H1 (cell line): ENCODE data around the gene ZNF546. TPM values are rescaled to one million over a fixed set of nuclear protein-coding genes. Genes with fewer than 3 reads are reported as not detected.

Source experiments
- CTCF ChIA-PET: fragments of 300-600 bp; sonication (Branson Sonifier 250); formaldehyde crosslinking; loops from one replicate; lab custom pipeline; 2021; ENCODE audit not compliant: partially characterized antibody; lab: Charles Lee
- POLR2A ChIA-PET: fragments of 300-600 bp; sonication (Branson Sonifier 250); formaldehyde crosslinking; loops from one replicate; lab custom pipeline; 2021; ENCODE audit warnings: inconsistent platforms; ENCODE audit not compliant: partially characterized antibody; lab: Charles Lee
- DNase-seq, 2 experiments: peaks; one replicate each; pipeline versions ENCODE4 v3.0.0 to v3.0.0-alpha.2; 2010 to 2022; ENCODE audit warnings: low spot score in 2 of 2, low read depth in 1 of 2, mixed read lengths in 1 of 2
- FAIRE-seq: peaks from 2 replicates; lab custom pipeline; 2011; peaks lifted over from hg19 to GRCh38; lab: Jason Lieb, UNC
- H2AFZ ChIP-seq: 2 replicates; pipeline ENCODE4 v1.8.1; 2012; ENCODE audit warnings: low read length, inconsistent platforms
- H2AK5ac ChIP-seq: 2 replicates; pipeline ENCODE4 v1.6.1; 2013; ENCODE audit warnings: low read depth, low read length
- H2BK120ac ChIP-seq: replicated peaks from 2 replicates; pipeline ENCODE3; 2013; ENCODE audit warnings: low read depth, low read length, inconsistent platforms
- H2BK12ac ChIP-seq: 2 replicates; pipeline ENCODE4 v1.6.1; 2013; ENCODE audit warnings: low read depth, low read length
- H2BK15ac ChIP-seq: 2 replicates; pipeline ENCODE4 v1.6.1; 2013; ENCODE audit warnings: low read length
- H2BK20ac ChIP-seq: 2 replicates; pipeline ENCODE4 v1.6.1; 2013; ENCODE audit warnings: low read length
- H2BK5ac ChIP-seq: 2 replicates; pipeline ENCODE4 v1.6.1; 2013; ENCODE audit warnings: low read depth, low read length
- H3K14ac ChIP-seq: 2 replicates; pipeline ENCODE4 v1.6.1; 2013; ENCODE audit warnings: inconsistent platforms; ENCODE audit not compliant: insufficient read length
- H3K18ac ChIP-seq: 2 replicates; pipeline ENCODE4 v1.6.1; 2013; ENCODE audit warnings: low read length; ENCODE audit errors: extremely low read depth
- H3K23ac ChIP-seq: 2 replicates; pipeline ENCODE4 v1.6.1; 2013; ENCODE audit warnings: inconsistent platforms; ENCODE audit not compliant: insufficient read length
- H3K23me2 ChIP-seq: 2 replicates; pipeline ENCODE4 v1.6.1; 2013; ENCODE audit warnings: low read depth, low read length
- H3K27ac ChIP-seq: 2 replicates; pipeline ENCODE4 v1.6.1; 2011; ENCODE audit warnings: low read depth, low read length, inconsistent platforms
- H3K27me3 ChIP-seq, 4 experiments: replicated peaks in 1 of 4; 1 replicate in 1 of 4; 2 replicates in 3 of 4; pipeline versions ENCODE4 v1.6.1 to v1.8.1; 2011 to 2013; ENCODE audit warnings: low read length in 3 of 4, mild to moderate bottlenecking in 3 of 4, inconsistent platforms in 2 of 4, mixed read lengths in 2 of 4, moderate library complexity in 1 of 4; ENCODE audit not compliant: control insufficient read depth in 3 of 4, insufficient read depth in 3 of 4; ENCODE audit errors: extremely low read depth in 1 of 4
- H3K36me3 ChIP-seq, 4 experiments: 2 replicates each; pipeline versions ENCODE4 v1.6.1 to v1.8.1; 2011 to 2013; ENCODE audit warnings: mild to moderate bottlenecking in 4 of 4, low read length in 3 of 4, moderate library complexity in 2 of 4, control low read depth in 1 of 4, inconsistent platforms in 1 of 4; ENCODE audit not compliant: insufficient read depth in 4 of 4, control insufficient read depth in 2 of 4
- H3K4ac ChIP-seq: replicated peaks from 2 replicates; pipeline ENCODE3; 2013; ENCODE audit warnings: low read length, low read depth, mixed read lengths, inconsistent platforms; ENCODE audit not compliant: insufficient read length
- H3K4me1 ChIP-seq, 4 experiments: replicated peaks in 1 of 4; 1 replicate in 1 of 4; 2 replicates in 3 of 4; pipeline versions ENCODE4 v1.6.1 to v1.8.1; 2011 to 2013; ENCODE audit warnings: low read length in 3 of 4, inconsistent platforms in 2 of 4, mixed read lengths in 1 of 4; ENCODE audit not compliant: insufficient read depth in 4 of 4, control insufficient read depth in 3 of 4
- H3K4me2 ChIP-seq, 2 experiments: 2 replicates each; pipeline versions ENCODE4 v1.6.1 to v1.8.1; 2011 to 2013; ENCODE audit warnings: low read depth in 2 of 2, low read length in 2 of 2, control low read depth in 1 of 2, inconsistent platforms in 1 of 2, mild to moderate bottlenecking in 1 of 2; ENCODE audit not compliant: insufficient read depth in 1 of 2
- H3K4me3 ChIP-seq, 4 experiments: fragments of 200-600, 300-600 bp in 1 of 4; sonication (generic), shearing (Covaris generic), sonication (Bioruptor Twin) in 1 of 4; 2 replicates each; pipeline versions ENCODE4 v1.5.1 to v1.8.1; 2011 to 2016; ENCODE audit warnings: low read length in 4 of 4, low read depth in 3 of 4, control low read depth in 2 of 4, inconsistent platforms in 2 of 4, mild to moderate bottlenecking in 2 of 4, mixed read lengths in 1 of 4, moderate library complexity in 1 of 4; ENCODE audit not compliant: insufficient read depth in 2 of 4; ENCODE audit errors: extremely low read depth in 1 of 4
- H3K56ac ChIP-seq: replicated peaks from 2 replicates; pipeline ENCODE3; 2013; ENCODE audit warnings: low read depth, mild to moderate bottlenecking, mixed read lengths, low read length, inconsistent platforms; ENCODE audit not compliant: insufficient read length
- H3K79me1 ChIP-seq: 2 replicates; pipeline ENCODE4 v1.6.1; 2013; ENCODE audit warnings: low read depth, low read length, control low read depth
- H3K79me2 ChIP-seq, 2 experiments: 2 replicates each; pipeline versions ENCODE4 v1.6.1 to v1.8.1; 2012 to 2013; ENCODE audit warnings: low read length in 2 of 2, mild to moderate bottlenecking in 2 of 2, inconsistent platforms in 1 of 2; ENCODE audit not compliant: insufficient read depth in 2 of 2, control insufficient read depth in 1 of 2
- H3K9ac ChIP-seq, 4 experiments: replicated peaks in 1 of 4; 1 replicate in 1 of 4; 2 replicates in 3 of 4; pipeline versions ENCODE4 v1.6.1 to v1.8.1; 2011 to 2013; ENCODE audit warnings: low read depth in 3 of 4, low read length in 3 of 4, control low read depth in 2 of 4, mild to moderate bottlenecking in 2 of 4, moderate library complexity in 2 of 4, inconsistent platforms in 1 of 4; ENCODE audit errors: extremely low read depth in 1 of 4
- H3K9me3 ChIP-seq, 2 experiments: 2 replicates each; pipeline versions ENCODE4 v1.6.1 to v1.8.1; 2012 to 2013; ENCODE audit warnings: mild to moderate bottlenecking in 2 of 2, moderate library complexity in 2 of 2, control low read depth in 1 of 2, inconsistent platforms in 1 of 2, low read depth in 1 of 2, low read length in 1 of 2, mixed read lengths in 1 of 2; ENCODE audit not compliant: insufficient read depth in 2 of 2
- H4K20me1 ChIP-seq, 2 experiments: replicated peaks in 1 of 2; 2 replicates each; pipeline versions ENCODE3 to v1.8.1; 2011 to 2013; ENCODE audit warnings: inconsistent platforms in 2 of 2, low read length in 2 of 2, mild to moderate bottlenecking in 1 of 2; ENCODE audit not compliant: insufficient read depth in 2 of 2, control insufficient read depth in 1 of 2
- H4K5ac ChIP-seq: 2 replicates; pipeline ENCODE4 v1.6.1; 2013; ENCODE audit warnings: low read length, low read depth, mixed read lengths, inconsistent platforms; ENCODE audit not compliant: insufficient read length
- H4K8ac ChIP-seq: 2 replicates; pipeline ENCODE4 v1.8.0; 2013; ENCODE audit warnings: mild to moderate bottlenecking, moderate library complexity, low read length, inconsistent platforms; ENCODE audit not compliant: insufficient read depth; ENCODE audit errors: extremely low read depth
- H4K91ac ChIP-seq: replicated peaks from 2 replicates; pipeline ENCODE3; 2013; ENCODE audit warnings: low read length, mixed read lengths, inconsistent platforms; ENCODE audit not compliant: insufficient read length
- CBX5 ChIP-seq: fragments of 300-800, 300-1000 bp; sonication (generic); IDR thresholded peaks from 2 replicates; pipeline ENCODE4 v1.7.1; 2016; ENCODE audit warnings: antibody characterized with exemption, low read length, low read depth
- POLR2A ChIP-seq, 2 experiments: IDR thresholded peaks; 1 replicate in 1 of 2; 2 replicates in 1 of 2; pipeline ENCODE4 v1.6.1; 2011; ENCODE audit warnings: low read depth in 2 of 2, low read length in 2 of 2, mild to moderate bottlenecking in 2 of 2; ENCODE audit errors: control extremely low read depth in 1 of 2
- YY1 ChIP-seq: IDR thresholded peaks from 2 replicates; pipeline ENCODE4 v1.6.1; 2011; ENCODE audit warnings: low read depth, mild to moderate bottlenecking, low read length
- WGBS, 2 experiments: shearing (Covaris generic) in 1 of 2; methylation state at CpG; one replicate each; pipeline versions ENCODE4 v1.1.6 to v1.1.7; 2013 to 2015; ENCODE audit warnings: low lambda C conversion rate in 2 of 2, mixed read lengths in 2 of 2, inconsistent platforms in 1 of 2, low coverage in 1 of 2, missing lambda C conversion rate in 1 of 2; ENCODE audit not compliant: insufficient replicate concordance in 2 of 2, insufficient coverage in 1 of 2, insufficient read length in 1 of 2; ENCODE audit errors: extremely low coverage in 1 of 2, missing lambda C conversion rate in 1 of 2; 5-methylcytosine and 5-hydroxymethylcytosine counted together
- polyA plus RNA-seq, 7 experiments: library from polyadenylated mRNA; depleted of rRNA in 3 of 7; stranded (reverse) in 5 of 7; unstranded in 2 of 7; fragments of >200 nt in 5 of 7; fragments of 200-250 nt in 2 of 7; gene quantifications; 1 replicate in 5 of 7; 2 replicates in 1 of 7; 4 replicates in 1 of 7; pipeline versions ENCODE4 v1.2.1 to v1.2.3, GENCODE V29; 2011 to 2013; ENCODE audit warnings: missing spikeins in 2 of 7, mixed read lengths in 2 of 7
- total RNA-seq: library from RNA; stranded (reverse); fragmentation: NEBNext Ultra II Directional; extraction: Animal tissue kit (Norgen Biotek cat#: 25700); gene quantifications from 2 replicates; pipeline ENCODE4 v1.2.1, GENCODE V29; 2021
- TF ChIP-seq, protein P1 (sequence below): IDR thresholded peaks from 2 replicates; pipeline ENCODE4 v1.6.1; 2012; ENCODE audit warnings: low read length, inconsistent platforms
- TF ChIP-seq, protein P2 (sequence below): IDR thresholded peaks from 2 replicates; pipeline ENCODE4 v1.6.1; 2012; ENCODE audit warnings: inconsistent platforms

The ZNF546 gene
- total and polyA plus RNA-seq, 2 of the 8 experiments (the other 6 are each of a cell fraction or from before 2014, with no cell fraction given), result 0.21 to 1.1 TPM

DNA sequence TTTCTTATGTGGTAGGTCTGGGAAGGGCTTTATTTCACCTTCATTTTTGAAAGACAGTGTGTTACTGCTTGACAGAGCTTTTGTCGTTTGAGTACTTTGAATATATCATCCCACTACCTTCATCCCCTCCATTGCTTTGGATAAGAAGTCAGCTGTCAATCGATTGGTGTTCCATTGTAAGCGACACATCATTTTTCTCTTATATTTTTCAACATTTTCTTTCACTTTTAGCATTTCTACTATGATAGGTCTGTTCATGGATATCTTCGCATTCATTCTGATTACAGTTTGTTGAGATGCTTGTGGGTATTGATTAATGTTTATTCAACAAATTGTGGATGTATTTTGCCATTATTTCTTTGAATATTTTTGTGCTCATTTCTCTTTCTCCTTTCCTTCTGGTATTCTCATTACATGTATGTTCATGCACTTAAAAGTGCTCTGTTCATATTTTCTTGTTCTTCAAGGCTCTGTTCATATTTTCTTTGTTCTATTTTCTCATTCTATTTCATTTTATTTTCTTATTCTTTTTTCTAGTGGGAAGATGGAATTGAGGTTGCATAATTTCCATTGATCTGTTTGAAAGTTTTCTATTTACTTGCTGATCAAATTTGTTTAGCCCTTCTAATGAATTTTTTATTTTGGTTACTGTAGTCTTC, 29.2 kb downstream of the ZNF546 start:
- FAIRE-seq (no peak), DNase-seq (no peak)

More for the DNA sequence above, 29.2 kb downstream of the ZNF546 start:
- Histone ChIP-seq H3K79me1 (no peaks in the 10 kb centered on the region), H2BK15ac (no peak overlapping the region), H4K8ac (no peak overlapping the region), H3K56ac (no peak overlapping the region), H3K18ac (no peak overlapping the region), H2AK5ac (no peak overlapping the region), H2AFZ (no peak overlapping the region), H2BK12ac (no peak overlapping the region), H4K91ac (no peak overlapping the region), H2BK5ac (no peak overlapping the region), H3K4ac (no peak overlapping the region), H3K9ac (no peak overlapping the region), H4K5ac (no peak overlapping the region), H4K20me1 (no peaks in the 10 kb centered on the region), H2BK20ac (no peak overlapping the region), H3K23ac (no peak overlapping the region), H3K4me3 (no peak overlapping the region; a peak in 1 of 8 replicates), H3K4me2 (no peak overlapping the region), H3K14ac (no peak overlapping the region), H2BK120ac (no peak overlapping the region), H3K4me1 (no peaks in the 10 kb centered on the region), H3K9me3 (peaks cover 66 to 71% of the 10 kb centered on the region in 2 experiments), H3K36me3 (no peaks in the 10 kb centered on the region; a peak in 1 of 8 replicates), H3K79me2 (no peaks in the 10 kb centered on the region), H3K23me2 (no peaks in the 10 kb centered on the region), H3K27ac (no peak overlapping the region), H3K27me3 (peaks cover 0 to 1% (median 0%) of the 10 kb centered on the region in 4 experiments; a peak in 1 of 7 replicates)
- ChIA-PET POLR2A (interaction anchor here (1.4 kb wide), 1 partner anchor 29 kb away, joined by 3 read pairs; no protein-coding TSS in a partner anchor), CTCF (no interaction called here)
- 87% methylated on average over 4 of the region's 4 CpGs; no CpG with 5 or more reads in 1 of the 2 experiments for WGBS, 2 experiments
- TF ChIP-seq POLR2A (IDR thresholded peaks at IDR 0.05; ENCODE audit: control extremely low read depth in 1 of 2, low read depth in 2 of 2, low read length in 2 of 2) (no peak), CBX5 (no peak), YY1 (no peak)
- TF ChIP-seq, protein P1, sequence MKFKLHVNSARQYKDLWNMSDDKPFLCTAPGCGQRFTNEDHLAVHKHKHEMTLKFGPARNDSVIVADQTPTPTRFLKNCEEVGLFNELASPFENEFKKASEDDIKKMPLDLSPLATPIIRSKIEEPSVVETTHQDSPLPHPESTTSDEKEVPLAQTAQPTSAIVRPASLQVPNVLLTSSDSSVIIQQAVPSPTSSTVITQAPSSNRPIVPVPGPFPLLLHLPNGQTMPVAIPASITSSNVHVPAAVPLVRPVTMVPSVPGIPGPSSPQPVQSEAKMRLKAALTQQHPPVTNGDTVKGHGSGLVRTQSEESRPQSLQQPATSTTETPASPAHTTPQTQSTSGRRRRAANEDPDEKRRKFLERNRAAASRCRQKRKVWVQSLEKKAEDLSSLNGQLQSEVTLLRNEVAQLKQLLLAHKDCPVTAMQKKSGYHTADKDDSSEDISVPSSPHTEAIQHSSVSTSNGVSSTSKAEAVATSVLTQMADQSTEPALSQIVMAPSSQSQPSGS, result no peak
- TF ChIP-seq, protein P2, sequence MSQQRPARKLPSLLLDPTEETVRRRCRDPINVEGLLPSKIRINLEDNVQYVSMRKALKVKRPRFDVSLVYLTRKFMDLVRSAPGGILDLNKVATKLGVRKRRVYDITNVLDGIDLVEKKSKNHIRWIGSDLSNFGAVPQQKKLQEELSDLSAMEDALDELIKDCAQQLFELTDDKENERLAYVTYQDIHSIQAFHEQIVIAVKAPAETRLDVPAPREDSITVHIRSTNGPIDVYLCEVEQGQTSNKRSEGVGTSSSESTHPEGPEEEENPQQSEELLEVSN, result no peak
